ENCODE measurements around the gene TSKS. TPM values are rescaled to one million over a fixed set of nuclear protein-coding genes. Genes with fewer than 3 reads are reported as not detected.

The TSKS gene
- total RNA-seq (0.26 TPM in 1 of 2 replicates, not detected in the other), polyA plus RNA-seq (0.07 TPM in 1 of 2 replicates, not detected in the other), polyA minus RNA-seq (ENCODE audit: low replicate concordance) (not detected in 2 replicates)
- polyA plus RNA-seq (2012), result 0.14 TPM in 1 of 2 replicates, not detected in the other

- Histone ChIP-seq H3K27ac (ENCODE audit: insufficient read depth, low read length) (no peak within 1 kb of the TSS), H3K9ac (ENCODE audit: insufficient read depth, low read length) (no peak within 1 kb of the TSS), H4K20me1 (ENCODE audit: control insufficient read depth, extremely low read depth, insufficient read depth, low read length) (no peaks in the 10 kb centered on the region), H2AFZ (ENCODE audit: low read length) (no peak within 1 kb of the TSS), H3K79me2 (ENCODE audit: control insufficient read depth, insufficient read depth, low read length) (peaks cover 14% of the 10 kb centered on the region), H3K9me3 (ENCODE audit: control insufficient read depth, insufficient read depth, low read depth, low read length) (no peaks in the 10 kb centered on the region), H3K4me3 (replicated peaks in 1 of 4; ENCODE audit: control extremely low read depth in 1 of 4, insufficient read depth in 1 of 4, low read depth in 3 of 4, low read length in 4 of 4) (no peak within 1 kb of the TSS), H3K27me3 (ENCODE audit: control insufficient read depth, insufficient read depth, low read length) (no peaks in the 10 kb centered on the region), H3K36me3 (ENCODE audit: control insufficient read depth, insufficient read depth, low read length) (no peaks in the 10 kb centered on the region), H3K4me2 (ENCODE audit: extremely low read depth, insufficient read depth, low read length) (no peak within 1 kb of the TSS), H3K4me1 (ENCODE audit: control insufficient read depth, extremely low read depth, insufficient read depth, low read length) (peaks cover 12% of the 10 kb centered on the region)
- DNase-seq (ENCODE audit: low read depth in 2 of 2), result no peak
- TF ChIP-seq EZH2 (IDR thresholded peaks at IDR 0.05; ENCODE audit: low read length, missing control alignments) (no peak), CTCF (conservative IDR thresholded peaks at IDR 0.05 in 1 of 2, IDR thresholded peaks at IDR 0.05 in 1 of 2; ENCODE audit: low read depth in 1 of 2, low read length in 2 of 2) (no peak)
Measured at GRCh38 chr19:49763230-49763629, at the start of gene TSKS. TSKS (minus strand) TSS chr19:49763306; CDS start chr19:49763247, 59 bp downstream.

GRCh38 chr19:49812452-49812996 lies 49.4 kb upstream of the TSKS start:
- H3K9me3 ChIP-seq (ENCODE audit: control insufficient read depth, insufficient read depth, low read depth, low read length), result no peaks in the 10 kb centered on the region
- no peaks in the 10 kb centered on the region for H3K27me3 ChIP-seq (ENCODE audit: control insufficient read depth, insufficient read depth, low read length)
- H3K4me1 ChIP-seq (ENCODE audit: control insufficient read depth, extremely low read depth, insufficient read depth, low read length), result peaks cover 8% of the 10 kb centered on the region
- DNase-seq (ENCODE audit: low read depth in 2 of 2), result no peak
- H3K4me2 ChIP-seq (ENCODE audit: extremely low read depth, insufficient read depth, low read length), result peak overlapping the region; percentile 90
- H3K79me2 ChIP-seq (ENCODE audit: control insufficient read depth, insufficient read depth, low read length), result no peaks in the 10 kb centered on the region
- H3K36me3 ChIP-seq (ENCODE audit: control insufficient read depth, insufficient read depth, low read length), result peaks cover 2% of the 10 kb centered on the region
- peak overlapping the region; percentile 75 for H3K9ac ChIP-seq (ENCODE audit: insufficient read depth, low read length)
- H3K27ac ChIP-seq (ENCODE audit: insufficient read depth, low read length), result peak overlapping the region; percentile 91
- no peak for TF ChIP-seq CTCF (conservative IDR thresholded peaks at IDR 0.05 in 1 of 2, IDR thresholded peaks at IDR 0.05 in 1 of 2; ENCODE audit: low read depth in 1 of 2, low read length in 2 of 2)
- H4K20me1 ChIP-seq (ENCODE audit: control insufficient read depth, extremely low read depth, insufficient read depth, low read length), result no peaks in the 10 kb centered on the region
- H2AFZ ChIP-seq (ENCODE audit: low read length), result no peak overlapping the region
- H3K4me3 ChIP-seq (replicated peaks in 1 of 4; ENCODE audit: control extremely low read depth in 1 of 4, insufficient read depth in 1 of 4, low read depth in 3 of 4, low read length in 4 of 4), result peak overlapping the region; percentile 40 to 94 (median 70)

- Histone ChIP-seq H3K4me3 (replicated peaks in 1 of 4; ENCODE audit: control extremely low read depth in 1 of 4, insufficient read depth in 1 of 4, low read depth in 3 of 4, low read length in 4 of 4) (no peak overlapping the region), H2AFZ (ENCODE audit: low read length) (no peak overlapping the region), H4K20me1 (ENCODE audit: control insufficient read depth, extremely low read depth, insufficient read depth, low read length) (no peaks in the 10 kb centered on the region), H3K27ac (ENCODE audit: insufficient read depth, low read length) (no peak overlapping the region), H3K4me1 (ENCODE audit: control insufficient read depth, extremely low read depth, insufficient read depth, low read length) (peaks cover 8% of the 10 kb centered on the region), H3K79me2 (ENCODE audit: control insufficient read depth, insufficient read depth, low read length) (no peaks in the 10 kb centered on the region), H3K27me3 (ENCODE audit: control insufficient read depth, insufficient read depth, low read length) (no peaks in the 10 kb centered on the region), H3K36me3 (ENCODE audit: control insufficient read depth, insufficient read depth, low read length) (peaks cover 7% of the 10 kb centered on the region), H3K9me3 (ENCODE audit: control insufficient read depth, insufficient read depth, low read depth, low read length) (no peaks in the 10 kb centered on the region), H3K9ac (ENCODE audit: insufficient read depth, low read length) (no peak overlapping the region), H3K4me2 (ENCODE audit: extremely low read depth, insufficient read depth, low read length) (no peak overlapping the region)
- DNase-seq (ENCODE audit: low read depth in 2 of 2), result no peak
- TF ChIP-seq CTCF (conservative IDR thresholded peaks at IDR 0.05 in 1 of 2, IDR thresholded peaks at IDR 0.05 in 1 of 2; ENCODE audit: low read depth in 1 of 2, low read length in 2 of 2) (no peak), EZH2 (IDR thresholded peaks at IDR 0.05; ENCODE audit: low read length, missing control alignments) (no peak)
Measured at GRCh38 chr19:49811328-49811727, 48.2 kb upstream of the TSKS start.

Measured in fibroblast of lung (primary cell).